GM12892 (cell line): Measurements from ENCODE around the gene NLGN4Y.
"Not testable (repeated sequence)": the region's sequence is repeated elsewhere in the genome, so short reads cannot be mapped to it uniquely, and the experiment has no call there.

Source experiments
- DNase-seq: peaks from one replicate; pipeline ENCODE4 v3.0.0; 2011; ENCODE audit not compliant: insufficient read length
- FAIRE-seq: peaks from 2 replicates; lab custom pipeline; 2011; peaks lifted over from hg19 to GRCh38; lab: Jason Lieb, UNC
- POLR2A ChIP-seq: IDR thresholded peaks from 2 replicates; pipeline ENCODE4 v1.6.1; 2011; ENCODE audit warnings: low read depth, low read length, control low read depth
- POLR2AphosphoS5 ChIP-seq: IDR thresholded peaks from 2 replicates; pipeline ENCODE4 v1.6.1; 2011; ENCODE audit warnings: low read depth, low read length, control low read depth
- TAF1 ChIP-seq: IDR thresholded peaks from 2 replicates; pipeline ENCODE4 v1.6.1; 2011; ENCODE audit warnings: low read depth, mild to moderate bottlenecking, control low read depth, low read length, borderline replicate concordance

The NLGN4Y gene

DNA sequence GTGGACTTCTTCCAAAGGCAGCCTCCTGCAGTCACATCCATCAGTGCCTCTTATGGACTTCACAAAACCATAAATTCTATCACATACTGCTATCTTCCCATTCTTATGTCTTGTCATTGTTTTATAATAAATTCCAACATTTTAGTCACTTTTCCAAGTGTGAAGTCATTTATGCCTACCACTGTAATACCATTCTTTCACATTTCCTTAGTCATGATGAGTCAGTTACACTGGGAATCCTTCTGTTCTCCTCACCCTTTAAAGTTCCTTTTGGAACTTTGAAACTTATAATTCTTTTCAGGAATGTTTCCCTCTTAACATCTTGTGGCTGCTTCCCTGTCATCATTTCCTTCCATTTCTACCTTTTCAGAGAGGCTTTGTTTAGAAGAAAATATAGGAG, 279.7 kb downstream of the NLGN4Y start:
- DNase-seq (no peak), FAIRE-seq (no peak)
- TF ChIP-seq TAF1 = no peak
- no peak for TF ChIP-seq POLR2A
- no peak for TF ChIP-seq POLR2AphosphoS5

DNA sequence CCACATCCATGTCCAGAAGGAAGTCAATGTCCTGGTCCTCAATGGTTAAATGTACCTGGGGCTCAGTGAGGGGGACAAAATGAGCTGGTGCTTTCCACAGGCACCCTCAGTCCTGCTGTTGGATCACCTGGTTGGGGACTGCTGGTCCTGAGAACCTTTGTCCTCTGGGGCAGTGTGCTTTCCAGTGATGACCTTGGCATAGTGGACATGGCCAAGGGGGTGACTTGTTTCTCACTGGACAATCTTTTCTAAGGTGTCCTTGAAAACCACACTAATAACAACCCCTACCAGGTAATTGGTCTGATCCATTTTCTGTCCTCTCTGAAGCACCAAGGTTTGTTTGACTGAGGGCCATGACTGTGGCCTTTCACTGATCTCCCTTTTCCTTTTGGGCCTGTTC, 294.1 kb downstream of the NLGN4Y start:
- TF ChIP-seq TAF1 = no peak
- no peak for TF ChIP-seq POLR2A
- no peak for TF ChIP-seq POLR2AphosphoS5
- no peak for DNase-seq
- no peak for FAIRE-seq

DNA sequence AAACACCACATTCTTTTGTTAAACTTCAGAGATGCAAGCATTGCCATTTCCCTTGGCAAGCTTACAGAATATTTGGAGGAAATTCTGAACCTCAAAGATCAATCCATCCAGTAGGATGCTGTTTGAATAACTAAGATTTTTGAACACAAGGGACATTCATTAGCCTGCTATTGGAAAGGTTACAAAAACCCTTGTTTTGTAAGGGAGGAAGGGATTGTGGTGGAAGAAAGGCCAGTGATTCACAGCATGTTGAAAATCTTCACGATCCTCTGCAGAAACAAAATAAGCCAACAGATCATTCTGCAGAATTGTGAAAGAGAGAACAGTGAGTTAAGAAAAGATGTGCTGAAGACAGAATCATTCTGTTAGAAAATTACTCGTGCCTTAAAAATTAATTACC, 297.9 kb downstream of the NLGN4Y start:
- no peak for DNase-seq
- no peak for TF ChIP-seq POLR2AphosphoS5
- no peak for TF ChIP-seq TAF1
- no peak for TF ChIP-seq POLR2A
- no peak for FAIRE-seq

DNA sequence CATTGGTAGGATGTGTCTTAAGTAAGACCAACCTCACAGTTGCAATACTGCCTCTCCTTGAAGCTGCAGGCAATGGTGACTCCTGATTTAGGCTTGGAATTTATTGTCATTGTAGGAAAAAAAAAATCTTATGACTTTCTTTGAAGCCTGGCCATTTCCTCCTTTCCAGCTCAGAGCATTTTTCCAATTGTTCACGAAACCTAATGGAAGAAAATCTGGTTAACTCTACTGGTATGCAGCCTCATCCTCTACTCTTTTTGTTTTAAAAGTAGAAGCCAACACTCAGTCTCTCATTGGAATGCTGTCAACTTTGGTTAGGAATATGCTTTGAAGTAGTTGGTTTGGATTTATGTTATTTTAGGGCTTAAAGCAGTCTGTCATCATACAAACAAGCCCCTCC, 298.6 kb downstream of the NLGN4Y start:
- DNase-seq (no peak), FAIRE-seq (no peak)
- no peak for TF ChIP-seq TAF1
- TF ChIP-seq POLR2A = no peak
- no peak for TF ChIP-seq POLR2AphosphoS5

DNA sequence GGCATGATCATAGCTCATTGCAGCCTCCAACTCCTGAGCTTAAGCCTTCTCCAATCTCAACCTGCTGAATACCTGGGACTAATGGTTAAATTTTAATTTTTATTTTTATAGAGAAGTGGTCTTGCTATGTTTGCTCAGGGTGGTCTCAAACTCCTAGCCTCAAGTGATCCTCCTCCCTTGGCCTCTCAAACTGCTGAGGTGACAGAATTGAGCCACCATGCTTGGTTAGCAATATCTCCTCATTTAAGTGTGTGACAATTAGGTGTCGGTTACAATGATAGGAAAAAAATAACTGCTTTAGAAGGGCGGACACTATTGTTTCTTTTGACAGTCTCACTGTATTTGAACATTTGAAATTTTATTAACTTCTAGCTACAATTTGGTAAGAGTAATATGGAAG, 300.3 kb downstream of the NLGN4Y start:
- FAIRE-seq (no peak), DNase-seq (no peak)
- TF ChIP-seq TAF1 = no peak
- no peak for TF ChIP-seq POLR2AphosphoS5
- no peak for TF ChIP-seq POLR2A

DNA sequence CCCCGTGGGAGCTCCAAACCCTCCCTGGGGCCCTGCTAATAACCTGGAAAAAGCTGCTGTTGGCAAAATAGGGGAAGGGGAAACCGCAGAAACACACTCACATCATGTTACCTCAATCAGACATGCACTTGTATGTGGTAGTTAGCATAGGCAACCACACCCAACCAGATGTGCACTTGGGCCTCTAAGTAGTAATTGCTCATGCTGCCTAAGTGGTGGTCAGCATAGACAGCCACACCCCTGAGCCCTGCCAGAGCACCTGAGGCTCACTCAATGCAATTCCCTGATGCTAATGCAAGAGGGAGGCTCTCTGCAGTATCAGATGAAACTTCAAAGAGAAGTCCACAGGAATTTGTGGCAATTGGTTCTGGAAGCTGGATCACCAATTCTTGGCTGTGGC, 301.4 kb downstream of the NLGN4Y start:
- DNase-seq (no peak), FAIRE-seq (no peak)
- TF ChIP-seq TAF1 = no peak
- no peak for TF ChIP-seq POLR2AphosphoS5
- TF ChIP-seq POLR2A = no peak

DNA sequence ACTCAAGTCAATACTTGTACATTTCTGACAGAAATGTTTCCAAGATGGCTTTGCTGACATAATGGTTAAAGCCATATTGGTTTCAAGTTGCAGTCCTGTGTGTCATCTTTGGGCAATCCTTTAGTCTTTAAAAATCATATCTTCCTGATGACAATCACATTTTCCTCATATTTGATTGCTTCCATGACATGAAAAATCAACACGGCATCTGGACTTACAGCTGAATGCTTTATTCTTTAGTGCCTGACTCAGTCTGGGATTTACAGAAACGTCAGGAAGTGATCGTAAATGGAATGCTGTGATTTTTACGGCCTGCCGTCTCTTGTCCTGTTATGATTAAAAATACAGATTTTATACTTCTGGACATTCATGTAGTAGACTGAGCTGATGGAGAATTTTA, 304.2 kb downstream of the NLGN4Y start:
- no peak for FAIRE-seq
- DNase-seq = no peak
- no peak for TF ChIP-seq POLR2AphosphoS5
- no peak for TF ChIP-seq POLR2A
- TF ChIP-seq TAF1 = no peak

DNA sequence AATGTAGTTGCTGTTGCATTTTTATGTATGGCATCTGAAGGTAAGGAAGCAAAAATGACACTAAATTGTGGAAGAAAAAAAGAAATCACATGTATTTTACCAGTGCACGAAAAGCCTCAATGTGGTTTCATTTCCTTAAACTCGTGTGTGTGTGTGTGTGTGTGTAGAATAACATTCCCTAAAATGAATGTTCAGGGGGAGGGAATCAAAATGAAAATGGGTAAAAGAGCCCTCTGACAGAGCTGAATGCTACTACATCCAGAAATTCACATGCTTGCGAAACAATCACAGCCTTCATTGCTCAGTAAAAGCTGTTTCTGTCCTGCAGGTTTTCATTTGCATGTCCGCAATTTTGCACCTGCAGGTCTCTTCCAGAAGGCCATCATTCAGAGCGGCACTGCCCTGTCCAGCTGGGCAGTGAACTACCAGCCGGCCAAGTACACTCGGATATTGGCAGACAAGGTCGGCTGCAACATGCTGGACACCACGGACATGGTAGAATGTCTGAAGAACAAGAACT, 305.1 kb downstream of the NLGN4Y start:
- no peak for TF ChIP-seq TAF1
- TF ChIP-seq POLR2A = no peak
- DNase-seq (no peak), FAIRE-seq (no peak)

DNA sequence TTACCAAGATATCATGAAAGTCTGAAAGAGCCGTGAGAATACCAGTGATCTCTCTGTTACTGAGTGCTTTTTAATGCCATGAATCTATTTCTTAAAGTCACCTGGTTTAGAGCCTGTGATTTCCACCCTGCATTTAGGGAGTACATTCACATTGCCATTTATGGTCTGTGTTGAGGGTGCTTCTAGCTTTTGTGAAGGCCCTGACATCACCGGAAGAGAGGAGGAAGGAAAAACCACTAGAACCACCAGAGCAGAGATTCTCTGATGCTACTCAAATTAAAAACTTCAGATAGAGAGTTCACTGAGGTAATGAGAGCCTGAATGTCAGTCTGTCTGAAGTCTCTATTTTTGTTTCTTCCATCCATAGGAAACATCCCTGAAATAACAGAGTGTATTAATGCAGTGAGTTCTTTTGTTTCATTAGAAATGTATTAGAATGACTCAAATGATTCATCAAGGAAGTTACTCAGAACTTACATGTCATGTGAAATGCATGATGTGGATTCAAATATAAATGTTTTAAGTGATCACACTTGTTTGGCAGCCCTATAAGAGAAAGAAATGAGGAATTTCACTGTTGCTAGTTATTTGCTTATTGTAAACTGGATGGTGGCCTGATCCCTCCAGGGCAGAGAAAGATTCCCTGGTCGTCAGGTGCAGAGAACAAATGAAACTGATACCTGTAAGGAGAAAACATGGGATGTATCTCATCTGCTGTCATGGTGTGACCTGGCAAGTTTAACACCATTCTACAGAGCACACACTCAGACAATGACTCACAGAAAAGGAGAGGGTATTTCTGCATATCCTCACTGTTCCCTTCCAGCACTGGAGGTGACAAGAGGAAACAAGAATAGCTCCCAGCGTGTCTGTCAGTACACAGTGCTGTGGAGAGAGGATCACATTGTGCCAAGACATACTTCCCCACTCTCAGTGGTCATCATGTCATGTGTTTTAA, 310.1 kb downstream of the NLGN4Y start:
- no peak for DNase-seq
- no peak for FAIRE-seq
- no peak for TF ChIP-seq TAF1
- no peak for TF ChIP-seq POLR2A
- no peak for TF ChIP-seq POLR2AphosphoS5

DNA sequence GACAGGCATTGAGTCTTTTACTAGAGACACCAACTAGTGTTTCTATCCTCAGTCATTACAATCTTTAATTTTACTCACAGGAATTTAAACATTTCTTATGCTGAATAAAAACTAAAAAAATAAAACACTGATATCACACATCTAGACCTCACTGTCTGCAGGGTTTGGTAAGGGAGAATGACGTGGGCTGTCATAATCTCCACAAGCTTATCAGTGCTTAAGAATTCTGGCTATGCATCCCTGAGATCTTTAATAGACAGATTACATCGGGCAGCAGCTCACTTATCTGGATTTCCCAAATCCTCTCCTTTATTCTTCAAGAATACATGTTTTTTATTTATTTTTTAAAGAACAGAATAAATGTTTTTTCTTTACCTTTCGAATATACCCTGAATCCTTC, 313.1 kb downstream of the NLGN4Y start:
- no peak for FAIRE-seq
- DNase-seq = no peak
- TF ChIP-seq POLR2A (no peak), TAF1 (no peak), POLR2AphosphoS5 (no peak)

DNA sequence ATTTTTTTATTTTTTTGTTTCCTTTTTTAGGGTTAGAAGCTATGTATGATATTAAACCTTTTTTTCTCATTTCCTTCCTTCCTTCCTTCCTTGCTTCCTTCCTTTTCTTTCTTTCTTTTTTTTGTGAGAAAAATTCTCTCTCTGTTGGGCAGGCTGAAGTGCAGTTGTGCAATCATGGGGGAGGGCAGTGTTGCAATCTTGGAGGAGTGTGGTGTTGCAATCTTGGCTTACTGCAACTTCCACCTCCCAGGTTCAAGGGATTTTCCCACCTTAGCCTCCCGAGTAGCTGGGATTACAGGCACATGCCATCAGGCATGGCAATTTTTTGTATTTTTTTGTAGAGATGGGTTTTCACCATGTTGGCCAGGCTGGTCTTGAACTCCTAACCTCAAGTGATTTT, 326.4 kb downstream of the NLGN4Y start:
- DNase-seq (no peak), FAIRE-seq (no peak)
- no peak for TF ChIP-seq POLR2A
- no peak for TF ChIP-seq POLR2AphosphoS5
- TF ChIP-seq TAF1 = no peak

DNA sequence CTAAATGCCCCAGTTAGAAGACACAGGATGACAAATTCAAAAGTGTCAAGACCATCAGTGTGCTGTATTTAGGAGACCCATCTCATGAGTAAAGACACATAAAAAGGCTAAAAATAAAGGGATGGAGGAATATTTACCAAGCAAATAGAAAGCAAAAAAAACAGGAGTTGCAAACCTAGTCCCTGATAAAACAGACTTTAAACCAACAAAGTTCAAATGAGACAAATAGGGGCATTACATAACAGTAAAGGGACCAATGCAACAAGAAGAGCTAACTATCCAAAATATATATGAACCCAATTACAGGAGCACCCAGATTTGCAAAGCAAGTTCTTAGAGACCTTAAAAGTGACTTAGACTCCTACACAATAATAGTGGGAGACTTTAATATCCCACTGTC, 336.1 kb downstream of the NLGN4Y start:
- TF ChIP-seq TAF1 (no peak), POLR2A (no peak), POLR2AphosphoS5 (no peak)
- FAIRE-seq (no peak), DNase-seq (no peak)

DNA sequence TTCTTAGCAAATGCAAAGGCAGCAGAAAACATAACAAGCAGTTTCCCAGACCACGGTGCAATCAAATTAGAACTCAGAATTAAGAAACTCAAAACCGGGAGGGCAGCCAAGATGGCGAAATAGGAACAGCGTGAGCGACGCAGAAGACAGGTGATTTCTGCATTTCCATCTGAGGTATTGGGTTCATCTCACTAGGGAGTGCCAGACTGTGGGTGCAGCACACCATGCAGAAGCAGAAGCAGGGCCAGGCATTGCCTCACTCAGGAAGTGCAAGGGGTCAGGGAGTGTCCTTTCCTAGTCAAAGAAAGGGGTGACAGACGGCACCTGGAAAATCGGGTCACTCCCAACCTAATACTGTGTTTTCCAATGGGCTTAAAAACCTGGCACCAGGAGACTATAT, 336.7 kb downstream of the NLGN4Y start:
- not testable (repeated sequence) for DNase-seq, FAIRE-seq
